ENCODE measurements around the gene ZNF280B. TPM values are rescaled to one million over a fixed set of nuclear protein-coding genes. Genes with fewer than 3 reads are reported as not detected.

Gene ZNF280B
- 3.1 and 3.3 TPM in 2 replicates for total RNA-seq

DNA sequence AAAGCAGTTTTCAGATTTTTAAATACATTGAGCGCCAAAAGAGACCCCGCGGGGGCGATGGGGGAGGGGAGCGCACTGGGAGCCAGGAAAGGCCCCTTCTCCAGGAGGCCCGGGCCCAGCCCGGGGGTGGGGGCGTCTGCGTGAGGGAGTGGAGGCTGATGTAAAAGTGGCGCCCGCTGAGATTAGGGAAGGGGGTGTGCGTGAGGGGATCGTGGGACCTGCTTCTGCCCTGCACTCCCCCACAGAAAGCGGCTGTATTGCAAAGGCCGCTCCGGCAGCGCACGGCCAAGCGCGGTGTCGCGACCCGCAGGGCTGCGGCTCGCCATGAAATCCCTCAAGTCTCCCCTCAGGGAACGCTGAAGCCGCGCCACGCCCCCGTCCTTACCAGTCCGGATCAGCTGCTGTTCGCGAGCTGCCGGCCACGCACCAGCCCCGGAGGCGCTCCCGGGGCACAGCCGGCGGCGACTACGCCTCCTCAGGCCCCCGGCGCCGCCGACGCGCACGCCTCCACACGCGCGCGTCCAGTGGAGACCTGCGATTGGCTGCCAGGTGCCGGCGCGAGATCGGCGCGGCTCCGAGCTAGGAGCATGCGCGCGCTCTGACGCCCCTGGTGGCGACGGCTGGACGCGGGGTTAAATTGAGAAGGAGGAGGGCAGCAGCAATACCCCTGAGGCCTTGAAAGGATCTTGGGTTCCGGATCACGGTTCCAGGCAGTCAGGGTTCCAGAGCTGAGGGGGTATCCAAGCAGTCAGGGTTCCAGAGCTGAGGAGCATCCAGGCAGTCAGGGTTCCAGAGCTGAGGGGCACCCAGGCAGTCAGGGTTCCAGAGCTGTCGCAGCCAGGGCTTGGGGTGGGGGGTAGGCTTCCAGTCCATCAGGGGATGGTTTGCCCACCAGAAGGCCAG lies at the start of gene ZNF280B:
TSS of gene ZNF280B (minus strand) at position 469 of the 903 bp plus-strand sequence. CDS start 19,344 bp downstream, outside the sequence.
- intact Hi-C loops (cut with micrococcal nuclease), result no loop called here

DNA sequence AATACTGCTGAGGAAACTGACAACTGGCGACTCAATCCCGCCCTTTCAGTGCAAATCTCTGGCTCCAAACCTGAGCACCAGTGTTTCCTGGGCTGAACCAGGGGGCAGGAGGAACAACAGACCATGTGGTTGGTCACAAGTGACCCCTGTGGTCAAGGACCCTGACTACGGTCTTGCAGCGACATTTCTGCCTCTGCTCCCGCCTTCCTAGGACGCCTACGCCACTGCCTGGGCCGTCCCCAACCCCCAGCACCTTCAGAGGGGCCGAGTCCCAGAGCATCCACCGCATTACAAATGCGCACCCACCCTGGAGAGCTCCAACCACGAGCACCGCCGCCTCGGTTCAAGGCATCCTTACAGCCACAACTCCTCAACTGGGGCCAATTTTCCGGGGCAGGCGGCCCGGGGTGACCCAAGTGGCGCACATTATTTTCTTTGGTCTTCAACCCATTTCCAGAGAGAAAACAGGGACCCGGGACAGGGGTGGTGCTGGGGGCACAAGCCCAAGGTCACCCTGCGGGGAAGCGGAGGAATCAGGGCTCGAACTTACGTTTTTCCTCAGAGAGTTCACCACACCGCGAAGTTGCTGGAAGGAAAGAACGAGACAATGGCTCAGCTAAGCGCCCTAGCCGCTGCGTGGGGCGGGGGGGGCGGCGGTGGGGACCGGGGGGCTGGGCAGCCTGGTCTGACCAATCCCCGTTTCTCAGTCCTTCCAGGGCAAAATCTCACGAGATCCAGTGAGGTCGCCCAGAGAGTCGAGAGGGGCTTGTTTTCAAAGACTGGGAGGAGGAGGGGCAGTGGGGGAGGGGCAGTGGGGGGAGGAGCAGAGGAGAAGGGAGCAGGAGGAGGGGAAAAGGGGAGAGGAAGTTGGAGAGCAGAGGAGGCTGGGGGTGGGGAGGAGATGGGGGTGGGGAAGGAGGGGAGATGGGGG lies 48.7 kb upstream of the ZNF280B start:
- intact Hi-C loops (cut with micrococcal nuclease), result no loop called here

GRCh38 chr22:22556578-22556977 lies 48.0 kb upstream of the ZNF280B start:
- intact Hi-C loops (cut with micrococcal nuclease), result no loop called here

- intact Hi-C loops (cut with micrococcal nuclease), result no loop called here
These were observed 47.1 kb upstream of the ZNF280B start for GRCh38 chr22:22555596-22555995.

GRCh38 chr22:22554587-22555284 lies 46.2 kb upstream of the ZNF280B start:
- intact Hi-C loops (cut with micrococcal nuclease), result no loop called here

DNA sequence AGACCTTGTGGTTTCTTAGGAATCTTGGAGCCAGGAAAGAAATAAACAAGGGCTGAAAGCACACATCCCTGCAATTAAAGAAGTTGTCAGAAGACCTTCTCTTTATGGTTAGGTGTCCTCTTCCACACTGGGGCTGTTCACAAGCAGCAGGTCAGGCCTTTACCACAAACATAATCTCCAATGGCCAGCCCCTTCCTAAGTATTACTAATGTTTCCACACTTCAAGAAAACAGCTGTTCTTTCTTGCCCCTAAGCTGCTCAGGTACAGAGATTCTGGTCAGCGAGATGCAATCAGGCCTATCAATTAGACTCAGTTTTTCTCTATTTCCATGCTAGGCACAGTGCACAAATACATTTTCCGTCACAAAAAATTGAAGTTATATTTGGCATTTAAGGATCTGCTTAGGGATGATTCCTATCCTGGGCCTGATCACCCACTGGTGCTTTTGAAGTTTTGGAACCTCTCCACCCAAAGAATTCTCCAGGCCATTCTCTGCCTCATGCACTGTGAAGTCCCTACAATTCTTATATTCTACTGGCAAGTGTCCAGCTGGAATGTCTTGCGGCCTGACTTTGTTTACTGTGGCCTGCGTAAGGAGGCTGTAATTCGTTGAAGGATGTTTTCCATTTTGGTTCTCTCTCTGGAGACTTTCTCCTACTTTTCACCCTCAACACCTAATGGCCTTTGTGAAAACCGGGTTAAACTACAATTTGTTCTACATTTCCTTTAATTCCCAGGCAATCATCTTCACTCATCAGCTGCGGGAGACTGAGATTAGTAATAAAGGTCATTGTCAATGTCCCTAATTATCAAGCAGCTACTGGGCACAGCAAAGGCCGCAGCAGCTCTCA lies 45.4 kb upstream of the ZNF280B start:
- intact Hi-C loops (cut with micrococcal nuclease), result no loop called here

DNA sequence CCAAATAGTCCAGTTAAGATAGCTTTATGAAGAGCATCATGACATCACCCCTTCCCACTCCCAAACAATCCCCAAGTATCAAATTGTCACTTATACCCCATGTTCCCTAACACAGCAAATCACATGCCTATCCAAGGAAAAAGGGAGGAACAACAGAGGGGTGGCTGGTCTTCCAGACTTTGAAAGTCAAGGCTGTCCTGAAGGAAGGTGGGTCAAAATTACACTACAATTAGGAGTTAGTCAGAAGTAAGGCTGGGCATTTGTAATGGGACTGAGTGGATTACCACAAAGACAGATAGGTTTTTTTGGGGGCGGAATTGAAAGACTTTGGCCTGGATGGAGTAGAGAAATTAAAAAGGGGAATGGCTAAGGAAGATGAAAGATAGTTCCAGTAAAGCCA lies 44.6 kb upstream of the ZNF280B start:
- intact Hi-C loops (cut with micrococcal nuclease), result no loop called here

DNA sequence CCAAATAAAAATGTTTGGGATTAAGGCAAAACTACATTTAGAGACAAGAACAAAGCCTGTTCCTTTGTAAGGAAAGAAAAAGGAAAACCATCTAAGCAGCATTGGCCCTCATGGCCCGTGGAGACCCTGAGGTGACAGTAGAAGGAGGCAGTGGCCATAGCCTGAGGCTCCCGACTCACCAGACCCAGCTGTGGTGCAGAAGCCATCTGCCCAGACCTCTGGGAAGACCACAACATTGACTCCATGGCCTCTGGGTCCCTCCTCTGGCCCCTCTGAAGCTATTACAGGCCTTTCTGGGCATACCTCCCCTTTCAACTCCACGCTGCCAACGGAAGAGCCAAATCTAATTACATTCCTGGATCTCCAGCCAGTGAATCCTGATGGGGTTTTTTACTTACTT lies 44.1 kb upstream of the ZNF280B start:
- intact Hi-C loops (cut with micrococcal nuclease), result no loop called here

DNA sequence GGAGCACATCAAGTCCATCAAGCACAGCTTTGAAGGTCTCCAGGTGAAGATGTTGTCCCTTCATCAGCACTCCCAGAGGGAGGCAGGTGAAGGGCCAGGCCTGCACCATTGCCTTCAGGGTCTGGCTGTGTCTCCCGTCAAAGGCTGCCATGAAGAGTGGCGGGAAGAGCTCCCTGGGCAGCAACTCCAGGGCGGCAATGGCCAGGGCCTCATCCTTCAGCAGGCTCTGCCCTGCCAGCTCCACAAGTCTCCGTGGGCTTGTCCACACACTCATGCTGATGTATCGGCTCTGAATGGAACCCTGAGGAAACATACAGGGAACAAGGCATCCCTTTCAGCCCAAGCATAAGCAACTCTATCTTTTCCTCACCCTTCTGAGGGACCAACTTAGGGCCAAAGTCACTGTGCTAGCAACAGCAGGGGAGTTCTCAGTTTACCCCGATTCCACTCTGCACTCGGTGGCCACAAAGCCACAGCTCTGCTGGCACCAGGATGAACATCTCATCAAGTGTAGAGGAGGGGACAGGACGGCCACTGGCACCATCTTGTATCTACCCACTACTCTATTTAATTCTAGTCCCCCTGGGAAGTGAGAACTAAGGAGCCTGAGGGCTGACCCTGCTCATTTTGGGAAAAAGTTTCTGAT lies 42.4 kb upstream of the ZNF280B start:
- intact Hi-C loops (cut with micrococcal nuclease), result no loop called here

DNA sequence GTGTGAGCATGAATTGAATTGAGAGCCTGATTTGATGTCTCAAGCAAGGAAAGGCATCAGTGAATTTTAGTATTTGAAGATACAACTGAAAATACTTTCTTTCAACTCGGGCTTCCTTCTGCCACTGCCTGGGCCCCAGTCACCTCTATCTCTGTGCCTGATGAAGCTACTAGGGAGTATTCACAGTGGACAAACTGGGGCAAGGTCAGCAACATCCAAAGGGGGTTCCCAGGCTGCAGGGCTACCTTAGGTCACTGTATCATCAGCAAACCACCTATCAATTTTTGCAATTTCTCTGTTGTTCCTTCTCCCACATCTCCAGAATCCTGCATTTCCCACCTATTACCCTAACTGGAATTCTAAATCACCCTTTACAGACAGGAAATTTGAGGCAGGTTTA lies 40.4 kb upstream of the ZNF280B start:
- intact Hi-C loops (cut with micrococcal nuclease), result no loop called here

- intact Hi-C loops (cut with micrococcal nuclease), result no loop called here
These were observed 39.8 kb upstream of the ZNF280B start for GRCh38 chr22:22548317-22548716.

DNA sequence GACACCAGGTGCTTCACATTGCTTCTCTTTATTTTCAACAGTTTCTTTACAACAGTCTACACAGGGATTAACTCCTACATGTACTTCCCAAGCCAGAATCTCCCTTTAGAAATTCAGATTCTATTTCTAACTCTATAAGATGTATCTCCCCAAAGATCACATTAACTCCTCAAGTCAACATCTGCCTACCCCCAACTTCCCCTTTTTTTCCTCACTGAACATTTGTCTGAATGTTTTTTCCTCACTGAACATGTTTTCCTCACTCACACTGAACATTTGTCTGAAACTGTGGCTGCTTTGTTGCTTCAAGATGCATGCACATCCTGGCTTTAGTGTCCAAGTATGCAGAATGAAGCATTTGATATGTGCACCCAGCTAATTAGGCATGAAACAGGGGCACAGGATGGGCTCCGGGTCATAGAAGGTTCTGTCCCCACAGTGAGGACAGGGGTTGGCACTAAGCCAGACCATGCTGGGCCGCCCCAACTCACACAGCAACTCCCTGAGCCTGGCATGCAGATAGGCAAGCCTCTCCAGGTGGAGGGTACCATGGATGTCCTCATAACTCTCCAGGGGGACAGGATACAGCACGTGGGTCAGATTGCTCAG lies 39.3 kb upstream of the ZNF280B start:
- intact Hi-C loops (cut with micrococcal nuclease), result no loop called here

DNA sequence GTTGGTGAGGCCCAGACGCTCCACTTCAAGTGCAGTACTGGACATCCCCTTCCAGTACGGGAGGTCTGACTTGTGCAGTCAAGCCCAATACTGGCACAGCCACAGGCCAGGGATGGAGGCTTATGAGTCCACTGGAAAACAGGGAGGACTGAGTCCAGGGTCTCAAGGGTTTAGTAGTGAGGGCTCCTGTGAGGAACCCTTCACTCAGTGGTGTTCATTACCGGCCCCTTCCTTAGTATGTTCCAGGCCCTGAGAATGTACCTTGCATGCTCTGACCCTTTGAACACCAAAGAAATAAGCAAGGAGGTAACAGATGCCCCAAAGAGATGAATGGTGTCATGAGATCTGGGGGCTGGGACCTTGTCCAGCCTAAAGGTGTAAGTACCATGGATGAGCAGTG lies 38.7 kb upstream of the ZNF280B start:
- intact Hi-C loops (cut with micrococcal nuclease), result no loop called here

- intact Hi-C loops (cut with micrococcal nuclease), result no loop called here
These were observed 37.9 kb upstream of the ZNF280B start for GRCh38 chr22:22546490-22546889.

- intact Hi-C loops (cut with micrococcal nuclease), result no loop called here
These were observed 36.5 kb upstream of the ZNF280B start for GRCh38 chr22:22545084-22545483.

DNA sequence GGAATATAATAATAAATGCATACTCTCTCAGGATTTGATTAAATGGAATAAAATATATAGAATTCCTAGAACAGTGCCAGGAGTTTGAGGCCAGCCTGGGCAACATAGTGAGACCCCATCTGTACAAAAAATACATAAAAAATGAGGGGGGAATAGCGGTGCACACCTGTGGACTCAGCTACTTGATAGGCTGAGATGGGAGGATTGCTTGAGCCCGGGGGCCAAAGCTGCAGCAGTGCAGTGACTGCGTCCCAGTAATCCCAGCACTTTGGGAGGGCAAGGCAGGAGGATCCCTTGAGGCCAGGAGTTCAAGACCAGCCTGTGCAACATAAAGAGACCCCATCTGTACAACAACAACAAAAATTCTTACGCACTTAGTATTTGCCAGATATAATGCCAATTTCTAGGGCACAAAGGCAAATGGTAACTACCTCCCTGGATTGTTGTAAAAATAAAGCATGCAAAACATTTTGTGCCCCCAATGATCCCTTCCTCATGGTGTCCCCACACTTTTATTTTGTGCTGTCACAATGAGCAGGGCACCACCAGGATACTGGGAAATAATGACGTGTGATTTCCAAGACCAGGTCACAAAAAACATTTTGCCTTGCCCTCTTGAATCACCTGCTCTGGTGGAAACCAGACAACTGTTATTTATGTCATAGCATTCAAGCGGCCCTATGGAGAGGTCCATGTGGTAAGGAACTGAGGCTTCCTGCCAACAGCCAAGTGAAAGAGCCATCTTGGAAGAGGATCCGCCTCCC lies 29.9 kb upstream of the ZNF280B start:
- intact Hi-C loops (cut with micrococcal nuclease), result no loop called here

GRCh38 chr22:22536916-22537315 lies 28.4 kb upstream of the ZNF280B start:
- intact Hi-C loops (cut with micrococcal nuclease), result no loop called here

- intact Hi-C loops (cut with micrococcal nuclease), result no loop called here
These were observed 28.0 kb upstream of the ZNF280B start for GRCh38 chr22:22536515-22536914.

GRCh38 chr22:22535662-22536061 lies 27.1 kb upstream of the ZNF280B start:
- intact Hi-C loops (cut with micrococcal nuclease), result no loop called here

All from T-helper 2 cell treated with Interferon-gamma antibody and Interleukin-4, amounts not matched to agents 100 ng/mL and 5 ng/mL, for 36 hours (primary cell).